Keratinocyte (primary cell): ENCODE data around the gene DOLPP1.

ENCODE experiments used
- EZH2 ChIP-seq: IDR thresholded peaks from one replicate; pipeline ENCODE4 v1.6.1; 2012; ENCODE audit warnings: inconsistent platforms, mild to moderate bottlenecking, low read length, moderate library complexity
- TF ChIP-seq, protein P1 (sequence below), 3 experiments: IDR thresholded peaks in 1 of 3; conservative IDR thresholded peaks in 1 of 3; optimal IDR thresholded peaks in 1 of 3; 2 replicates in 2 of 3; 3 replicates in 1 of 3; pipeline versions ENCODE3 to v1.5.1; 2011; ENCODE audit warnings: low read length in 3 of 3, mild to moderate bottlenecking in 3 of 3, moderate library complexity in 2 of 3, control low read depth in 1 of 3, inconsistent platforms in 1 of 3; ENCODE audit not compliant: insufficient read depth in 2 of 3; ENCODE audit errors: extremely low read depth in 1 of 3

DNA sequence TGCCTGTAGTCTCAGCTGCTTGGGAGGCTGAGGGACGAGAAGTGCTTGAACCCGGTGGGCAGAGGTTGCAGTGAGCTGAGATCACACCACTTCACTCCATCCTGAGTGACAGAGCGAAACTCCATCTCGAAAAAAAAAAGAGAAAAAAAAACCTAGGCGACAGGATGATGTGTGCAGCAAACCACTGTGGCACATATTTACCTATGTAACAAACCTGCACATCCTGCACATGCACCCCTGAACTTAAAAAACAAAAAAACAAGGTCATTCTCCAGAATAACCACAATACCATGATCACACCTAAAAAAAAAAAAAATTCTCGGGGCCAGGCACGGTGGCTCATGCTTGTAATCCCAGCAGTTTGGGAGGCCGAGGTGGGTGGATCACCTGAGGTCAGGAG lies 7.5 kb upstream of the DOLPP1 start:
- TF ChIP-seq, protein P1, sequence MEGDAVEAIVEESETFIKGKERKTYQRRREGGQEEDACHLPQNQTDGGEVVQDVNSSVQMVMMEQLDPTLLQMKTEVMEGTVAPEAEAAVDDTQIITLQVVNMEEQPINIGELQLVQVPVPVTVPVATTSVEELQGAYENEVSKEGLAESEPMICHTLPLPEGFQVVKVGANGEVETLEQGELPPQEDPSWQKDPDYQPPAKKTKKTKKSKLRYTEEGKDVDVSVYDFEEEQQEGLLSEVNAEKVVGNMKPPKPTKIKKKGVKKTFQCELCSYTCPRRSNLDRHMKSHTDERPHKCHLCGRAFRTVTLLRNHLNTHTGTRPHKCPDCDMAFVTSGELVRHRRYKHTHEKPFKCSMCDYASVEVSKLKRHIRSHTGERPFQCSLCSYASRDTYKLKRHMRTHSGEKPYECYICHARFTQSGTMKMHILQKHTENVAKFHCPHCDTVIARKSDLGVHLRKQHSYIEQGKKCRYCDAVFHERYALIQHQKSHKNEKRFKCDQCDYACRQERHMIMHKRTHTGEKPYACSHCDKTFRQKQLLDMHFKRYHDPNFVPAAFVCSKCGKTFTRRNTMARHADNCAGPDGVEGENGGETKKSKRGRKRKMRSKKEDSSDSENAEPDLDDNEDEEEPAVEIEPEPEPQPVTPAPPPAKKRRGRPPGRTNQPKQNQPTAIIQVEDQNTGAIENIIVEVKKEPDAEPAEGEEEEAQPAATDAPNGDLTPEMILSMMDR (optimal IDR thresholded peaks at IDR 0.05 in 1 of 3, IDR thresholded peaks at IDR 0.05 in 1 of 3, conservative IDR thresholded peaks at IDR 0.05 in 1 of 3; ENCODE audit: extremely low read depth in 1 of 3, insufficient read depth in 2 of 3, low read length in 3 of 3), result no peak
- no peak for TF ChIP-seq EZH2
